ENCODE data around the gene OR6K3.

OR6K3 gene

GRCh38 chr1:158686111-158687009 lies 34.2 kb downstream of the OR6K3 start, which contains the start of gene SPTA1:
TSS of gene SPTA1 (minus strand) at chr1:158686715. CDS start at chr1:158686517, 198 bp downstream.
- DNase-seq = no peak

DNA sequence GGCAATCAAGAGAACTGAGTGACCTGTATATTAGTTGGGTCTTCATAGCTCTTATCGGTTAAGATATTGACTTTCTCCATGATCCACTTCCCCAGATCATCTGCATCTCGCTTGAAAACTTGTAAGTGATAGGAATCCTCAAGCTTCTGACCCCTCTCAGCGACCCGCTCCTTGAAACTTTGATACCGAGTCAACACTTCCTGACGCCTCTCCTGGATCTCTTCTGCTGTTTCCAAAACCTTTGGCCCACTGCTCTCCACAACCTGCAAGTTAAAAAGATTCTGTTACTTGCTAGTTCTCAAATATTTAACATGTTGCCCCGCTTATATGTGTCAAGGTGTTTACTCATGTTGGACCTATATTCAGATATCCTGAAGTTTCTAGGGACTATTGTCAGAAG lies 35.4 kb downstream of the OR6K3 start:
- DNase-seq = no peak

GRCh38 chr1:158681606-158682005 lies 38.9 kb downstream of the OR6K3 start:
- DNase-seq = no peak

DNA sequence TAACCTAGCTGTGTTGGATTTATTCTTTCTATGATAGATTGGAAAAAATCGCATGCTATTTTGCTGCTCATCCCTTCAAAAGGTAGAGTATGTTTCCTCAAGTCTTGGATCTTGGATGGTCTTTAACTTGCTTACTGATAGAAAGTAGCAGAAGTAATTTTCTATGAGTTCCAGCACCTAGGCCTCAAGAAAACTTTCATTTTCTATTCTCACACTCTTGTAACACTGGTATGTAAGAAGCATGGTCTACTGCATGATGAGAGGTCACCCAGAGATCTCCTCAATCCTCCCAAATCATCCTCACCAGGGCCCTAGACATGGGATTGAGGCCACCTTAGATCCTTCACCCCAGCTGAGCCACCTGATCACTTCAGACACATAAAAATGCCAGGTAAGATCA lies 41.2 kb downstream of the OR6K3 start:
- DNase-seq = no peak

DNA sequence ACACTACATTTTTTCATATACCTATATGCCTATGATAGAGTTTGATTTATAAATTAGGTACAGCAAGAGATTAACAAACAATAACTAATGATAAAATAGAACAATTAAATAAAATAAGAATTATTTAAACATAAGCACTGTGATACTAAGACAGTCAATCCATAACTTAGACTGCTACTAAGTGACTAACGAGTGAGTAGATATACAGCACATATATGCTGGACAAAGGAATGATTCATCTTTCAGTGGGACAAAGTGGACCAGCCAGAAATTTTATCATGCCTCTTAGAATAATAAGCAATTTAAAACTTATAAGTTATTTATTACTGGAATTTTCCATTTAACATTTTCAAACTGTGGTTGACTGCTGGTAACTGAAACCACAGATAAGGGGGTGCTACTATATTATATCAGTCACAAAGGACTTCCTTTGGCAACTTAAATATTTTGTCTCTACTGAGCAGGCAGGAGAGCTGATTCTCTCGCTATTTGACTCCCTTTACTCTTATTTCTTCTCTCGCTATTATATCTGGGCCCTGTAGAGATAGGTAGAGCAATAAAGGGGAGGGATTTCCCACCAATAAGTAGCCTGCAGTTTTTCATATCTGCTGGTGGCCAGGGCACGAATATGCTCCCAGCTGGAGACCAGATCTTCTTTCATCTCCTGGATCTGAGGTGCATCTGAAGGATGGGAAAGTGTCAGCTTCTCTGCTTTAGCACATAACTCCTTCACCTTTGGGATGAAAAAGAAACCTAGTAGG lies 44.8 kb downstream of the OR6K3 start:
- no peak for DNase-seq

DNA sequence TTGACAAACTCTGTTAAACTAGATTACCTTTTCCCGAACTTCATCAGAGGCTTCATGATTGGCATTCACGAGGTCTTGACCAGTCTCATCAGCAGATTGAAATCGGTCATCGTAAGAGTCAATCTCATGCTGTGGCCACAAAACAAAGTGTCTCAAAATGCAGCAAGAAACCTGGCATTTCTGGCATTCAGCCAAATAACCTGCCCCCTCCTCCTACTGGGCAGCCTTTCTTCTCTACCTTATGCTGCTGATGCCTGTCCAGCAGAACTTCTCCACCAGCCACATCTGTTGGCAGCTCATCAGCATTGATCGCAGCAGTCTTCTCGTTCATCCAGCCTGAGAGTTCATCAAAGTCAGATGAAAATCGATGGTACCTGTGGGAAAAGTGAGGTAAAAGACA lies 46.2 kb downstream of the OR6K3 start:
- no peak for DNase-seq

All from NCI-H748 treated with DMSO at 0.1 percent for 48 hours (cell line).